ENCODE results near the gene RSAD2.

RSAD2 gene

GRCh38 chr2:6902581-6902980, 25.0 kb downstream of the RSAD2 start:
- in situ Hi-C loops (cut with MboI; ENCODE audit: low sequenced_read_pairs), result loop anchor here (10.0 kb wide), 1 partner anchor 102 kb away; no protein-coding TSS in a partner anchor

GRCh38 chr2:6905668-6906067, 28.1 kb downstream of the RSAD2 start:
- in situ Hi-C loops (cut with MboI; ENCODE audit: low sequenced_read_pairs), result loop anchor here (10.0 kb wide), 1 partner anchor 99 kb away; no protein-coding TSS in a partner anchor

- in situ Hi-C loops (cut with MboI; ENCODE audit: low sequenced_read_pairs), result loop anchor here (10.0 kb wide), 1 partner anchor 99 kb away; no protein-coding TSS in a partner anchor
Measured at GRCh38 chr2:6906165-6906741, 28.7 kb downstream of the RSAD2 start.

GRCh38 chr2:6908291-6908690, 30.7 kb downstream of the RSAD2 start:
- in situ Hi-C loops (cut with MboI; ENCODE audit: low sequenced_read_pairs), result loop anchor here (10.0 kb wide), 1 partner anchor 97 kb away; no protein-coding TSS in a partner anchor

GRCh38 chr2:6909431-6910385, 32.1 kb downstream of the RSAD2 start:
- in situ Hi-C loops (cut with MboI; ENCODE audit: low sequenced_read_pairs), result loop anchor here (10.0 kb wide), 1 partner anchor 95 kb away; no protein-coding TSS in a partner anchor

GRCh38 chr2:6911721-6912120, 34.1 kb downstream of the RSAD2 start:
- in situ Hi-C loops (cut with MboI; ENCODE audit: low sequenced_read_pairs), result no loop called here

- in situ Hi-C loops (cut with MboI; ENCODE audit: low sequenced_read_pairs), result no loop called here
Measured at GRCh38 chr2:6913415-6914157, 36.0 kb downstream of the RSAD2 start.

- in situ Hi-C loops (cut with MboI; ENCODE audit: low sequenced_read_pairs), result no loop called here
Measured at GRCh38 chr2:6914828-6915227, 37.3 kb downstream of the RSAD2 start.

- in situ Hi-C loops (cut with MboI; ENCODE audit: low sequenced_read_pairs), result no loop called here
Measured at GRCh38 chr2:6915399-6915798, 37.8 kb downstream of the RSAD2 start.

- in situ Hi-C loops (cut with MboI; ENCODE audit: low sequenced_read_pairs), result no loop called here
Measured at GRCh38 chr2:6916224-6916623, 38.6 kb downstream of the RSAD2 start.

GRCh38 chr2:6916736-6917070, 39.1 kb downstream of the RSAD2 start:
- in situ Hi-C loops (cut with MboI; ENCODE audit: low sequenced_read_pairs), result no loop called here

GRCh38 chr2:6917071-6917760, 39.6 kb downstream of the RSAD2 start, which contains the start of gene RNF144A:
TSS of gene RNF144A (plus strand) at chr2:6917412. CDS start at chr2:6996927, 79,515 bp downstream.
- in situ Hi-C loops (cut with MboI; ENCODE audit: low sequenced_read_pairs), result no loop called here

GRCh38 chr2:6917761-6918421, 40.3 kb downstream of the RSAD2 start:
- in situ Hi-C loops (cut with MboI; ENCODE audit: low sequenced_read_pairs), result no loop called here

- in situ Hi-C loops (cut with MboI; ENCODE audit: low sequenced_read_pairs), result no loop called here
Measured at GRCh38 chr2:6919901-6920742, 42.5 kb downstream of the RSAD2 start.

GRCh38 chr2:6920743-6921064, 43.1 kb downstream of the RSAD2 start:
- in situ Hi-C loops (cut with MboI; ENCODE audit: low sequenced_read_pairs), result no loop called here

GRCh38 chr2:6921321-6921922, 43.8 kb downstream of the RSAD2 start:
- in situ Hi-C loops (cut with MboI; ENCODE audit: low sequenced_read_pairs), result no loop called here

GRCh38 chr2:6922201-6922656, 44.7 kb downstream of the RSAD2 start:
- in situ Hi-C loops (cut with MboI; ENCODE audit: low sequenced_read_pairs), result no loop called here

- in situ Hi-C loops (cut with MboI; ENCODE audit: low sequenced_read_pairs), result no loop called here
Measured at GRCh38 chr2:6923319-6923718, 45.7 kb downstream of the RSAD2 start.
